Left renal cortex interstitium (tissue), 4 donors: Measurements from ENCODE around the gene FOXP2. TPM values are rescaled to one million over a fixed set of nuclear protein-coding genes. Genes with fewer than 3 reads are reported as not detected.
A peak's percentile ranks its signal among the peaks of the same experiment; 100 is the strongest.

Experiments
- DNase-seq, 4 donors: peaks; one replicate each; pipeline ENCODE4 v3.0.0-alpha.2; 2013; ENCODE audit warnings: low read depth in 4 of 4, low spot score in 2 of 4, missing footprints in 1 of 4
- polyA plus RNA-seq, 4 donors: library from polyadenylated mRNA; unstranded; fragments of 120-200 nt; gene quantifications; one replicate each; pipeline ENCODE4 v1.2.1, GENCODE V29; 2013; ENCODE audit not compliant: insufficient read length in 4 of 4

Gene FOXP2
- polyA plus RNA-seq, 4 donors, result 9.8 to 14.9 (median 12.6) TPM

GRCh38 chr7:114648680-114649079 is 234.1 kb downstream of the FOXP2 start:
- no peak for DNase-seq

- no peak for DNase-seq
Observed at GRCh38 chr7:114649689-114650088, 235.1 kb downstream of the FOXP2 start.

- no peak for DNase-seq
Observed at GRCh38 chr7:114650491-114650890, 235.9 kb downstream of the FOXP2 start.

- DNase-seq, result no peak
Observed at GRCh38 chr7:114652041-114652440, 237.4 kb downstream of the FOXP2 start.

- no peak for DNase-seq
Observed at GRCh38 chr7:114653364-114654088, 238.9 kb downstream of the FOXP2 start.

GRCh38 chr7:114656466-114656865 is 241.9 kb downstream of the FOXP2 start:
- DNase-seq, result no peak

- no peak for DNase-seq
Observed at GRCh38 chr7:114657279-114657678, 242.7 kb downstream of the FOXP2 start.

GRCh38 chr7:114658216-114658615 is 243.6 kb downstream of the FOXP2 start:
- DNase-seq, result no peak

- no peak for DNase-seq
Observed at GRCh38 chr7:114659409-114660125, 245.0 kb downstream of the FOXP2 start.

GRCh38 chr7:114660126-114660486 is 245.5 kb downstream of the FOXP2 start:
- DNase-seq, result no peak

- DNase-seq, result no peak
Observed at GRCh38 chr7:114660753-114661152, 246.1 kb downstream of the FOXP2 start.

- DNase-seq, result no peak
Observed at GRCh38 chr7:114662002-114662677, 247.5 kb downstream of the FOXP2 start.

- DNase-seq, result no peak
Observed at GRCh38 chr7:114663502-114663901, 248.9 kb downstream of the FOXP2 start.

GRCh38 chr7:114670676-114671075 is 256.1 kb downstream of the FOXP2 start:
- no peak for DNase-seq

- DNase-seq, result no peak
Observed at GRCh38 chr7:114671563-114672123, 257.0 kb downstream of the FOXP2 start.

GRCh38 chr7:114678116-114678515 is 263.5 kb downstream of the FOXP2 start:
- no peak for DNase-seq

- no peak for DNase-seq
Observed at GRCh38 chr7:114687238-114687637, 272.6 kb downstream of the FOXP2 start.

GRCh38 chr7:114688443-114689055 is 273.9 kb downstream of the FOXP2 start:
- no peak for DNase-seq

GRCh38 chr7:114689406-114689805 is 274.8 kb downstream of the FOXP2 start:
- DNase-seq, result peak in 1 of 4 donors; percentile 21

- no peak for DNase-seq
Observed at GRCh38 chr7:114691605-114692004, 277.0 kb downstream of the FOXP2 start.

- no peak for DNase-seq
Observed at GRCh38 chr7:114695182-114695581, 280.6 kb downstream of the FOXP2 start.
